HG03064 (cell line): ENCODE data around the gene EI24.
A peak's percentile ranks its signal among the peaks of the same experiment; 100 is the strongest.
"Not testable (repeated sequence)": the region's sequence is repeated elsewhere in the genome, so short reads cannot be mapped to it uniquely, and the experiment has no call there.

Experiments
- ATAC-seq: cut with Tn5 transposase; IDR thresholded peaks from one replicate; pipeline ENCODE4 v1.9.1; 2021; ENCODE audit warnings: low read depth; ENCODE audit not compliant: unreplicated experiment

Gene EI24

DNA sequence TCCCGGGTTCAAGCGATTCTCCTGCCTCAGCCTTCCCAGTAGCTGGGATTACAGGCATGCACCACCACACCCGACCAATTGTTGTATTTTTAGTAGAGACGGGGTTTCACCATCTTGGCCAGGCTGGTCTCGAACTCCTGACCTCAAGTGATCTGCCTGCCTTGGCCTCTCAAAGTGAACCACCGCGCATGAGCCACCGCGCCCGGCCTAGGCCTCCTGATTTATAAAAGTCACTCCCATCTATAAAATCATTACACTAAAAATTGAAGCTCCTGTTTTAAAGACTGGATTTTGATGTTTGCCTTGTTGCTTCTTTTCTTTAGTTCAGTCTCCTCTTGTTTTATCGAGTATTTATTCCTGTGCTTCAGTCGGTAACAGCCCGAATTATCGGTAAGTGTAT, 7.9 kb downstream of the EI24 start:
- not testable (repeated sequence) for ATAC-seq

DNA sequence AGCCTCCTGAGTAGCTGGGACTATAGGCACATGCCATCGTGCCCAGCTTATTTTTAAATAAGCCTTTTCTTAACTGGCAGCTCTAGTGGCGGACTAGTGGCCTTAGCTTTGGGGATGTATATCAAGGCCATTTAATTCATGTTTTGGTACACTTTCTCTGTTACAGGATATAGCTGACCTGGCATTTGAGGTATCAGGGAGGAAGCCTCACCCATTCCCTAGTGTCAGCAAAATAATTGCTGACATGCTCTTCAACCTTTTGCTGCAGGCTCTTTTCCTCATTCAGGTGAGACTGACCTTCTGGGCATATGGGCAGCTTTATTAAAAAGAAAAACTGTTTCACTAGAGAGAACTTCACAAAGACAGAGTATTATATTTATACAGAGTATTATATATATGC, 9.5 kb downstream of the EI24 start:
- no peak for ATAC-seq

- no peak for ATAC-seq
Observed at GRCh38 chr11:125579811-125580210, 10.5 kb downstream of the EI24 start.

DNA sequence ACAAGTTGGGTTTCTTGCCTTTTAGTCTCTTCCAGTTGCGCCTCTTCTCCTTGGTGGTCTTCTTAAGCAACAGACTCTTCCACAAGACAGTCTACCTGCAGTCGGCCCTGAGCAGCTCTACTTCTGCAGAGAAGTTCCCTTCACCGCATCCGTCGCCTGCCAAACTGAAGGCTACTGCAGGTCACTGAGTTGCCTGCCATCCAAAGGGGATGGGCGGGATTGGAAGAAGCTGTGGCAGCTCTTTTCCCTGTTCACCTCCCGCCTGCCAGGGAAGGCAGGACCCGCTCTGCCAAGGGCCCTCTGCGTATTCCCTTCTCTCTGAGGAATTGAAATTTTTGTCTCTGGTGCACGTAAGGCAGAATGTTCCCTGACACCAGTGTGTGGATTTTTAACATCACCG, 14.2 kb downstream of the EI24 start:
- ATAC-seq: no peak

- ATAC-seq: no peak
Observed at GRCh38 chr11:125585487-125585886, 16.2 kb downstream of the EI24 start.

DNA sequence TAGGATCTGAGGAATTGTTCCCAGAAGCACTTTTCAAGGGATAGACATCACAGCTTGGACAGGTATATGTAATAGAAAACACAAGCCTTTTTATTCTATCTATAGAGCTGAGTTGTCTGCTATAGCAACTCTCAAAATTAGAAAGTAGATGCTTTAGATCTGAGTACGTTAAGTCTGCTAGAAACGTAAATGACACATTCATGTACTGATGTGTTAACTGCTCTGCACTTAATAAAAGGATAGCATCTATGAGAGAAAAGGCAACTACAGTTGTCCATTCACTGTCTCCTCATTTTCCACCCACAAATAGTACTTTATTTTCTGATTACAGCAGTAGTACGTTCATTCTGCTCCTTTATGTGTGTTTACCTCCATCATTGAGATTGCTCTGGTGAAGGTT, 17.3 kb downstream of the EI24 start:
- ATAC-seq: no peak

DNA sequence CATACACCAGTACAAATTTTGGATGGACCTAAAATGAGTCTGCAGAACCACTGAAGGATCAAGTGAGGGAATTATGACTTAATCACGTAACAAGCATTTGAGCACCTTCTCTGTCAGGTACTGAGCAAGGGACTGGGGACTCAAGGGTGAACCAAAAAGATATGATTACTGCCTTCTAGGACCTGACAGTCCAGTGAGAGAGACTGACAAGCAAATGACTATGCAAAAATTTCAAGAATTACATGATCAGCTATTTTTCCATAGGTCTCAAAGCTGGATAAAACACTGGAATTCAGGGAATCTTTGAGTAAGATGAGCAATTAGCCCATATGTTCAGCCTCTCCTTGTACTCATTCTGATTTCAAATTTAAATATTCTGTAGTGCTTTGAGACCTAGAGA, 18.2 kb downstream of the EI24 start:
- ATAC-seq: no peak

GRCh38 chr11:125588505-125588904, 19.2 kb downstream of the EI24 start:
- ATAC-seq: no peak

DNA sequence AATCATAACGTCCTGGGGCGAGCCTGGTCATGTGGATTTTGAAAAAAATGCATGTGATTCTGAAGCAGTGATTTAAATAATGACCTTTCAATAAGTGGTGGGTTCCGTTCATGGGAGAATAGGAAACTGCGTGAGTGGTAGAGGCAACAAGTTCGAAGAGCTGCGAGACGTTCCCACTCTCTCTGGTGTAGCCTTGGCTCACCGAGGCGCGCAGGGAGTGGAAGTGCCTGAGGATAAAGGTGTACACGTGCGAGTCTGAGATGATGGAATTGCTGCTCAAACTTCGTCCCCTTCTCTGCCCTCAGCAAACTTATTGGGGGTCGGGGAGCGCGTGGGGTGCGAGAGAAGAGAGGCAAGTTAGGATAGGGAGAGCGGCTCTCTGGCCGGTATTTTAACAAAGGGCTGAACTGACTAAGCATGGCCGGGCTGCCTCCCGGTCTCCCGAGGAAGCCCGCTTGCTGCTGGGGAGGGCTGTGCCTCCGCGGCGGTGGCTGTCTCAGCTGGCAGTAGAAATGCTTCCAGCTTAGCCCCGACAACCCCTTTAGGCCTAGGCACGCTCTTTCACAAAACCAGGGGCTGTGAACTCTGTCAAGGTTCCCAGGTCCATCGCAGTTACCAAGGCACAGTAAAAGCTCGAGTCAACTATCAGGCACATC, 22.5 kb downstream of the EI24 start:
- peak; percentile 13 for ATAC-seq

- peak; percentile 99 for ATAC-seq
Observed at GRCh38 chr11:125592305-125593113, 23.2 kb downstream of the EI24 start, which contains the start of gene STT3A. TSS of gene STT3A (plus strand) at chr11:125592852. CDS start at chr11:125595916, 3,064 bp downstream.

DNA sequence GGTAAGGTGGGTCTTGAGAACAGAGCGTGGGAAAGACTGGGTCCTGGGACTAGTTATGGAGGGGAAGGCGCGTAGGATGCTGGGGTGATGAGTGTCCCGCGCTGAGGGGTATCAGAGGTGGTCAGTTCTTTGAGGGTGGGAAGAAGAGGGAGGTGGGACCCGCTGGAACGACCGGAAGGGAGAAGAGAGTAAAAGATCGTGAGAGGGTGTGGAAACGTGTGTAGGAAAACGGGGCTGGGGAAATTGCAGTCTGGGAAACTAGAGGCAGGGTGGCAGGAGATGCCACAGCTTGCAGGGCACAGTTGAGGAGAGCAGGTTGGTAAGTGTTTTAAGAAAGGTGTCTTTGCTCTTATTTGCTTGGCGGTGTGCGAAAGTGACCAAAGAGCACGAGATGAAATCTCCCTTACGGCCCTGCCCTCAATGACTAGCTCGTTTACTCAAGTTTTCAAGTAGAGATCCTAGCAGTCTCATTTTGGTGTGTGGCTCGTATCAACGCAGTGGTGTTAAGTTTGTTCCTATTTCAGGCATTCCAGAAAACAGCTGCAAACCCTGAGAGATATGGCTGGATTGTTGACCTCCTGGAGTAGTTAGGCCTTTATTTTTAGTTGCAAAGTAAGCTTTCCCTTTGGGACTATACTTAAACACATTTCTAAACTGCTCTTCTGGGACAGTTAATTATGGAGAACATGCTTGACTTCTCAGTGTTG, 24.0 kb downstream of the EI24 start:
- no peak for ATAC-seq

DNA sequence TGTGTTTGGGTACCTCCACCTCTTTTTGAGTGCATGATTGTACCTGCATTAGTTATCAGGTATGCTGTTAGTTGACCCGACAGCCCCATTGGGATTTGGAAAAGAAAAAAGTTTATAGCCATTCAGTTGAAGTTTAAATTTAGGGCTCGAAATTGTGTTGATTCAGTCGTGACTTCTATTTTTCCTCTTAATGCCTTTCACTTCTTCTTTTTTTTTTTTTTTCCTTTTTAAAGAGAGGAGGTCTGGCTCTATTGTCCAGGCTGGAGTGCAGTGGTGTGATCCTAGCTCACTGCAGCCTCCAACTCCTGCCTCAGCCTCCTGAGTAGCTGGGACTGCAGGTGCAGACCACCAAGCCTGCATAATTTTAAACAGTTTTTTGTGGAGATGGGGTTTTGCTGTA, 25.7 kb downstream of the EI24 start:
- ATAC-seq: no peak

GRCh38 chr11:125600663-125601062, 31.4 kb downstream of the EI24 start:
- no peak for ATAC-seq

DNA sequence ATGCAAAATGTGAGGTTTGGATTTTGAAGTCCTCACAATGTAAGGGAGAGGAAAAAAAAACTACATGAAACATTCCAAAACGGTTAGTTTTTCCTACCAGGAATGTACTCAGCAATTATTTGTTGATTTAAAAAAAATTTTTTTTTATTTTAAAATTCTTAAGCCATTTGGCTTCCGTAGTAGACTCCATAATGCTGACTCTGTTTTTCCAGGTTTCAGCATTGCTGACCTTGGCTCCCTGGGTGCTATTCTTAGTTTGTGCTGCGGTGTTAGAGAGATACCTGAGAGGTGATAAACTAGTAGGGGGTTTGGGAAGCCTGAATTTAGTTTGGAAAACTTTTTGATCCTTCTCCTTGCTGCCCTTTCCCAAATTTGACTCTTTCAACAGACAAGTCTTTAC, 33.9 kb downstream of the EI24 start:
- ATAC-seq: no peak

DNA sequence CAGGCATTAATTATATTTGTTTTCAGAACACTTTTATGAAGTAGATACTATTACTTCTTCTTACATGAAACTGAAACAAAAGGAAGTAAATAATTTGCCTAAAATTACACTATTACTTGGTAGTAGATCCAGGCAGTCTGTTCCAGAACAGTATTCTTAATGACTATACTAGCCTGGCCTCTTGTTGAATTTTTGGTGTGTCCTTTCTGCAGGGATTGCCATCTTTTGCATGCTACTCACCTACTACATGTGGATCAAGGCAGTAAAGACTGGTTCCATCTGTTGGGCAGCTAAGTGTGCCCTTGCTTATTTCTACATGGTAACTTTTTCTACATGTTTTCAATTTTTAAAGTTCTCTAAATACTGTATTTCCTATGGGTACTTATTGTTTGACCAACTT, 36.1 kb downstream of the EI24 start:
- no peak for ATAC-seq

DNA sequence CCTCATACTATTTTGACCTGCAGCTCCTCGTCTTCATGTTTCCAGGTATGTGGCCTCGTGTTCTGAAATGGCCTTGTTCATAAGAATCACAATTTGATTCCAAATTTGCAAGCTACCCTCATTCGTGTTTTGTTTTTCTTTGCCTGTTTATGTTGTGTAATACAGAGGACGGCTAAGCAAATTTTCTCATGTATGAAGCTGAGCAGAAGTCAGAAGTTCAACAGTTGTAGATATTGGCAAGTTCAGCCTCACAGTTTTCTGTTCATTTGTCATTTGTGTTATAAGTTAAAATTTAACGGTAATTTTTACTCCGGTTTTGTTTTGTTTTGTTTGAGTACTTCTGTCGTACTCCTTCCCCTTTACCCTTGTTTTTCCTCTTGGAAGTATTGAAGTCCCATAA, 40.3 kb downstream of the EI24 start:
- no peak for ATAC-seq

DNA sequence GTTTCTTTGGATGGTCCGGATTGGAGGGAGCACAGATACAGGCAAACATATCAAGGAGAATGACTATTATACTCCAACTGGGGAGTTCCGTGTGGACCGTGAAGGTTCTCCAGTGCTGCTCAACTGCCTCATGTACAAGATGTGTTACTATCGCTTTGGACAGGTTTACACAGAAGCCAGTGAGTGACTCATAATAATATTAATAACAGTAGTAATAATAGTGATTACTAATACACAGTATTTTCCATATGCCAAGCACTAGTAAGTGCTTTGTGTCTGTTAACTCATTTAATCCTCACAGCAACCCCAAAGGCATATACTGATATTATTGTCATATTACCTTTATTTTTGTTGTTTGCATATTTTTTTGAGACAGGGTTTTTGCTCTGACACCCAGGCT, 49.1 kb downstream of the EI24 start:
- no peak for ATAC-seq

DNA sequence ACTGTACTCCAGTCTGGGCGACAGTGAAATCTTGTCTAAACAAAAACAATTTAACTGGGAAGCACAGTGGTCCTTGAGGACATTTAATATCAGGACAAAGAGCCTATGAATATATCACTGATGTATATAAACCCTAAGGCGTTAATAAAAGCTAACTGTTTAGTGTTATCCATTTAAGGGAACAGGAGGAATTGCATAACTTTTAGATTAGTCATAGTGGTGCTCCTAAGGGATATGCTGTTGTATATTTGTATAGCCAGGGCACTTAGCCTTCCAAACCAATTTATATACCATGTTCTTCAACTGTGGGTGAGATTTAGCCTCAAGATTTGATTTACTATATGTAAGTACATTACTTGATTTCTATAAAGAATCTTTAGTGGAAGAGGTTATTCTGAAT, 52.7 kb downstream of the EI24 start:
- no peak for ATAC-seq

DNA sequence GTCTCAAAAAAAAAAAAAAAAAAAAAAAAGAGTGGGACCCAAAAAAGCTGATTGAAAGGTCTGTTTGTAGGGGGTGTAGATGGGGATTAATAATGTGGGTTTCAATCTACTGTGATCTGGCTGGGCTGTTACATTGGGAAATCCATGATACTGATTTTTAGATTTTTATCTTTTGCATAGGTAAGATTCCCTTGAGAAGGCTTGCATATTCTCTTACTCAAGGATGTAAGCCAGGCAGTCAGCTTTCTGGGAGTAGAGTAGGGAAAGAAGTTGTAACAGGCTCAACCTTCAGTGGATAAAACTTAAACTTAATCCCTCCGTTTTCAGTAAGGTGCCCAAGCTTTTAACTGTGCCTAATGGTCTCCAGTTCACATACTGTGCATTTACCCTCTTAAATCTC, 53.8 kb downstream of the EI24 start:
- ATAC-seq: no peak

- no peak for ATAC-seq
Observed at GRCh38 chr11:125624756-125625213, 55.5 kb downstream of the EI24 start, which contains the start of gene CHEK1. TSS of gene CHEK1 (plus strand) at chr11:125625163. CDS start at chr11:125626769, 1,606 bp downstream.

DNA sequence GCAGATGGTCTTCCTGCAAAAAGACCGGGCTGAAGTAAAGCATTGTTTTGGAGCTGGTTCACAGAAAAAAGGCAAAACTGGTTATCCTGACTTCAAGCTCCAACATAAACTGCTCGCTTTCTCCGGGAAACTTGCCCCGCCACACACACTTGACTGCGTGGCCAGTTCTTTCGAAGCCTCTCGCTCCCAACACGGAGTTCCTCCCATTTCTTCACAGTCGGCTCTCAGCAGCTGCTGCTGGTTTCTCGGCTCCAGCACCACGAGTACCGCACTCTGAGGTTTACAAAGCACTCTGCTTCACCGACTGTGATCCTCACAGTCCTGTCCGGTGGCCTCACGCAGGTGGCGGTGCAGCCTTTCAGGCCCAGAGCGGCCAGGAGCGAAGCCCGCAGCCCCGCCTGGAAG, 56.0 kb downstream of the EI24 start:
- no peak for ATAC-seq
